Measurements from ENCODE around the gene CD300LB. TPM values are rescaled to one million over a fixed set of nuclear protein-coding genes. Genes with fewer than 3 reads are reported as not detected.

The CD300LB gene
- total and polyA plus RNA-seq, 10 of the 15 experiments (the other 5 are each of a cell fraction or from before 2014, with no cell fraction given) = 0.08 to 0.57 (median 0.25) TPM; not detected in 4

DNA sequence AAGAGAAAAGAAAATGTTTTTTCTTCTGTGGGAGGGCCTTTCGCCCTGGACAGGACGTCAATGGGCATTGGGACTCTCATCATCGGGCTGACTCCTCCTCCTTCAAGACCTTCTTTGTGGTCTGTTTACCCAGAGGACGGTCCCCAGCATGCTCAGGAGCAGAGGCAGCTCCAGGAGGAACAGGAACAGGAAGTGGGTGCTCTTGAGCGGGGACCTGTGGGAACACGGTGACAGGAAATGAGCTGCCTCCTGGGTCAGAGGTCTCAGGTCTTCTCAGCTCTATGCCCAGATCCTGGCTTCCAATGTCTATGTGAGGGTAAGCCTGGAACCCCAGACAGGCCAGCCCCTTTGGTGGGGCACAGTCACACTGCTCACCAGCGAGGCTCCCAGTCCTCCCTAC is 48.6 kb upstream of the CD300LB start:
- no peak overlapping the region for H3K27ac ChIP-seq (ENCODE audit: control insufficient read depth, insufficient read depth)
- TF ChIP-seq BHLHE40 (IDR thresholded peaks at IDR 0.05; ENCODE audit: borderline replicate concordance in 1 of 2, low read depth in 2 of 2, low read length in 1 of 2) = no peak
- H3K4me1 ChIP-seq (ENCODE audit: control insufficient read depth, insufficient read depth, low read length) = no peaks in the 10 kb centered on the region
- CTCF ChIA-PET = no interaction called here
- no peak for DNase-seq (ENCODE audit: low read depth, low spot score)
- RAD21 ChIA-PET (ENCODE audit: unreplicated experiment) = no interaction called here
- no peaks in the 10 kb centered on the region; a peak in 1 of 4 replicates for H3K27me3 ChIP-seq (replicated peaks in 1 of 2; ENCODE audit: control insufficient read depth in 2 of 2, insufficient read depth in 2 of 2, low read length in 1 of 2)
- H3K79me2 ChIP-seq (ENCODE audit: control insufficient read depth, insufficient read depth, low read length) = no peaks in the 10 kb centered on the region
- no peak overlapping the region for H3K9ac ChIP-seq (ENCODE audit: control insufficient read depth, insufficient read depth, low read length)
- H3K36me3 ChIP-seq (ENCODE audit: control insufficient read depth in 2 of 2, insufficient read depth in 2 of 2, low read length in 1 of 2) = no peaks in the 10 kb centered on the region
- no peak for ATAC-seq
- in situ Hi-C loops (cut with MboI) (loop anchor here (10.0 kb wide), 1 partner anchor 65 kb away; no protein-coding TSS in a partner anchor), intact Hi-C loops (cut with micrococcal nuclease; ENCODE audit: unreplicated experiment) (no loop called here)
- no peaks in the 10 kb centered on the region; the same call in 2 of the 3 replicates for H3K9me3 ChIP-seq (replicated peaks; ENCODE audit: control insufficient read depth, insufficient read depth, low read length)
- no peak for FAIRE-seq
- SMC1A ChIA-PET (ENCODE audit: uncharacterized antibody, unreplicated experiment) = interaction anchor here (1.2 kb wide), 1 partner anchor 65 kb away, joined by 3 read pairs; no protein-coding TSS in a partner anchor
- POLR2A ChIA-PET = no interaction called here
- no peak overlapping the region for H3K4me2 ChIP-seq (ENCODE audit: control insufficient read depth, insufficient read depth)
- WGBS (ENCODE audit: insufficient coverage, insufficient replicate concordance, low lambda C conversion rate, missing lambda C conversion rate) = 18% methylated on average over 7 of the region's 7 CpGs
- no peak overlapping the region for H3K4me3 ChIP-seq
- H2AFZ ChIP-seq (ENCODE audit: control insufficient read depth, low read depth, low read length) = peak overlapping the region; percentile 24; the same call in 1 of the 2 replicates
- BruUV-seq (replicated peaks) = no TSS peak
- H4K20me1 ChIP-seq (ENCODE audit: control insufficient read depth, insufficient read depth) = no peaks in the 10 kb centered on the region

DNA sequence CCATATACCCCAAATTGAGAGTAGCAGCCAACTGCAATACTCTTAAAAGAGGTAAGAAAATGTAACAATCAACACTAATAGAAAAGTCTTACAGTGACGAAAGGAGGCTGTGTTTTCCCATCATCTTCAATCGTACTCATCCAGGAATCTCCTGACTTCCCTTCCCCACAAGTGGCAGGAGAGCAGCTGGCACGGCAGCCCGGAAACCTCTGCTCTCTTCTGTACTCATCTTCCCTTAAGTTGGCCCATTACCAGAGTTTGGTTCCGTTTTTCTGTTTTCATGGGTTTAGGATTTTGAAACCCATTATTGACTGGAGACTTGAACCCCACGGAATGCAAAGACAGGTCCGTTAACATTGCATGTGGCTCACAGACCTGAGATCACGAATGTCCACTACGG is 47.7 kb upstream of the CD300LB start:
- ATAC-seq (no peak), DNase-seq (ENCODE audit: low read depth, low spot score) (no peak), FAIRE-seq (no peak)
- POLR2A ChIA-PET = no interaction called here
- Histone ChIP-seq H3K4me1 (ENCODE audit: control insufficient read depth, insufficient read depth, low read length) (no peaks in the 10 kb centered on the region), H3K9ac (ENCODE audit: control insufficient read depth, insufficient read depth, low read length) (no peak overlapping the region), H3K79me2 (ENCODE audit: control insufficient read depth, insufficient read depth, low read length) (no peaks in the 10 kb centered on the region), H3K27me3 (replicated peaks in 1 of 2; ENCODE audit: control insufficient read depth in 2 of 2, insufficient read depth in 2 of 2, low read length in 1 of 2) (no peaks in the 10 kb centered on the region; a peak in 1 of 4 replicates), H3K36me3 (ENCODE audit: control insufficient read depth in 2 of 2, insufficient read depth in 2 of 2, low read length in 1 of 2) (no peaks in the 10 kb centered on the region), H3K27ac (ENCODE audit: control insufficient read depth, insufficient read depth) (no peak overlapping the region), H4K20me1 (ENCODE audit: control insufficient read depth, insufficient read depth) (no peaks in the 10 kb centered on the region), H3K4me2 (ENCODE audit: control insufficient read depth, insufficient read depth) (no peak overlapping the region), H3K4me3 (no peak overlapping the region), H3K9me3 (replicated peaks; ENCODE audit: control insufficient read depth, insufficient read depth, low read length) (no peaks in the 10 kb centered on the region; the same call in 2 of the 3 replicates), H2AFZ (ENCODE audit: control insufficient read depth, low read depth, low read length) (no peak overlapping the region)
- SMC1A ChIA-PET (ENCODE audit: uncharacterized antibody, unreplicated experiment) = no interaction called here
- CTCF ChIA-PET = no interaction called here
- in situ Hi-C loops (cut with MboI) (loop anchor here (10.0 kb wide), 1 partner anchor 64 kb away; no protein-coding TSS in a partner anchor), intact Hi-C loops (cut with micrococcal nuclease; ENCODE audit: unreplicated experiment) (no loop called here)
- 63% methylated on average over 9 of the region's 9 CpGs for WGBS (ENCODE audit: insufficient coverage, insufficient replicate concordance, low lambda C conversion rate, missing lambda C conversion rate)
- RAD21 ChIA-PET (ENCODE audit: unreplicated experiment) = no interaction called here
- BruUV-seq (replicated peaks) = no TSS peak
- TF ChIP-seq NFYB (IDR thresholded peaks at IDR 0.05; ENCODE audit: insufficient read depth, low read depth, low read length) (no peak), TCF7 (IDR thresholded peaks at IDR 0.05; ENCODE audit: borderline replicate concordance) (no peak), NFYA (IDR thresholded peaks at IDR 0.05; ENCODE audit: borderline replicate concordance, low read depth, low read length) (no peak), MYB (IDR thresholded peaks at IDR 0.05; ENCODE audit: borderline replicate concordance, low read depth, low read length) (no peak), SP1 (IDR thresholded peaks at IDR 0.05; ENCODE audit: low read depth, low read length) (no peak), IKZF1 (conservative IDR thresholded peaks at IDR 0.05) (no peak), ATF3 (IDR thresholded peaks at IDR 0.05; ENCODE audit: borderline replicate concordance, extremely low read depth, low read depth, low read length) (no peak), CUX1 (IDR thresholded peaks at IDR 0.05; ENCODE audit: insufficient replicate concordance, low read depth, low read length) (no peak)
- TF ChIP-seq, protein P1, sequence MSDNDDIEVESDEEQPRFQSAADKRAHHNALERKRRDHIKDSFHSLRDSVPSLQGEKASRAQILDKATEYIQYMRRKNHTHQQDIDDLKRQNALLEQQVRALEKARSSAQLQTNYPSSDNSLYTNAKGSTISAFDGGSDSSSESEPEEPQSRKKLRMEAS (IDR thresholded peaks at IDR 0.05; ENCODE audit: low read depth, low read length) = no peak

Data from GM12878 (cell line).